Activated CD4-positive, alpha-beta T cell treated with anti-CD3 and anti-CD28 coated beads for 36 hours (primary cell): ENCODE results near the gene ACOT13. TPM values are rescaled to one million over a fixed set of nuclear protein-coding genes. Genes with fewer than 3 reads are reported as not detected.
A peak's percentile ranks its signal among the peaks of the same experiment; 100 is the strongest.
"Not testable (repeated sequence)": the region's sequence is repeated elsewhere in the genome, so short reads cannot be mapped to it uniquely, and the experiment has no call there.

Experiments used
- ATAC-seq: fragments of 200-7000 bp; cut with Tn5 transposase; one replicate; pipeline ENCODE4 v1.10.0; 2021; ENCODE audit warnings: mild to moderate bottlenecking, moderate library complexity
- CTCF ChIA-PET: fragments of 350-600 bp; sonication (Branson Sonifier 250); formaldehyde crosslinking; loops from one replicate; lab custom pipeline; 2021; ENCODE audit warnings: antibody characterized with exemption; lab: Charles Lee
- POLR2A ChIA-PET: fragments of 350-600 bp; sonication (Branson Sonifier 250); formaldehyde crosslinking; loops from one replicate; lab custom pipeline; 2021; ENCODE audit warnings: antibody characterized with exemption, inconsistent platforms; lab: Charles Lee
- DNase-seq: peaks from one replicate; pipeline ENCODE4 v3.0.0-alpha.2; 2020
- H3K27ac Mint-ChIP-seq: one replicate; pipeline ENCODE4 v1.8.0; 2021; ENCODE audit warnings: mixed read lengths
- H3K27me3 Mint-ChIP-seq: one replicate; pipeline ENCODE4 v1.8.0; 2021; ENCODE audit warnings: mixed read lengths
- H3K36me3 Mint-ChIP-seq: one replicate; pipeline ENCODE4 v1.8.0; 2021; ENCODE audit warnings: low read depth, mixed read lengths
- H3K4me1 Mint-ChIP-seq: one replicate; pipeline ENCODE4 v1.8.0; 2021; ENCODE audit warnings: mixed read lengths
- H3K4me3 Mint-ChIP-seq: one replicate; pipeline ENCODE4 v1.8.0; 2021; ENCODE audit warnings: mild to moderate bottlenecking, moderate library complexity, mixed read lengths
- H3K9me3 Mint-ChIP-seq: one replicate; pipeline ENCODE4 v1.8.0; 2021; ENCODE audit warnings: low read depth, mixed read lengths
- intact Hi-C, 2 experiments: fragments of 100-400 bp; cut with DNase I in 1 of 2; cut with micrococcal nuclease in 1 of 2; formaldehyde crosslinking; loops; one replicate each; pipeline versions ENCODE4 v1.14.2 to v1.15.1; 2022 to 2024; cut with DNase I, micrococcal nuclease
- total RNA-seq, 2 experiments: library from RNA; stranded (reverse); gene quantifications; one replicate each; pipeline ENCODE4 v1.2.3, GENCODE V29; 2021

ACOT13 gene
- total RNA-seq, 2 experiments from 2014 or later, result 37.3 to 47.9 TPM

DNA sequence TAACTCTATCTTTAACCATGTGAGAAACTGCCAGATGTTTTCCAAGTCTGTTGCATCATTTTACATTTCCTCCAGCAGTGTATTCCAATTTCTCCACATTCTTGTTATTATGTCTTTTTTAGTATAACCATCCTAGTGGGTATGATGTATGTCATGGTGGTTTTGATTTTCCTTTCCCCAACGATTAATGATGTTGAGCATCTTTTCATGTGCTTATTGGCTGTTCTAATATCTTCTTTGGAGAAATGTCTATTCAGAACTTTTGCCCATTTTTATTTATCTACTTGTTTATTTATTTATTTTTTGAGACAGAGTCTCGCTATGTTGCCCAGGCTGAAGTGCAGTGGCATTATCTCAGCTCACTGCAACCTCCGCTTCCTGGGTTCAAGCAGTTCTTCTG lies 56.4 kb downstream of the ACOT13 start:
- CTCF ChIA-PET, result interaction anchor here (1.6 kb wide), 1 partner anchor 43 kb away, joined by 3 read pairs; no protein-coding TSS in a partner anchor
- ATAC-seq (no peak), DNase-seq (no peak)
- Mint-ChIP-seq H3K4me3 (no peak overlapping the region), H3K27ac (no peak overlapping the region), H3K4me1 (peaks cover 9% of the 10 kb centered on the region), H3K36me3 (peaks cover 21% of the 10 kb centered on the region), H3K27me3 (peaks cover 2% of the 10 kb centered on the region), H3K9me3 (no peaks in the 10 kb centered on the region)
- POLR2A ChIA-PET, result no interaction called here
- intact Hi-C loops, result no loop called here

DNA sequence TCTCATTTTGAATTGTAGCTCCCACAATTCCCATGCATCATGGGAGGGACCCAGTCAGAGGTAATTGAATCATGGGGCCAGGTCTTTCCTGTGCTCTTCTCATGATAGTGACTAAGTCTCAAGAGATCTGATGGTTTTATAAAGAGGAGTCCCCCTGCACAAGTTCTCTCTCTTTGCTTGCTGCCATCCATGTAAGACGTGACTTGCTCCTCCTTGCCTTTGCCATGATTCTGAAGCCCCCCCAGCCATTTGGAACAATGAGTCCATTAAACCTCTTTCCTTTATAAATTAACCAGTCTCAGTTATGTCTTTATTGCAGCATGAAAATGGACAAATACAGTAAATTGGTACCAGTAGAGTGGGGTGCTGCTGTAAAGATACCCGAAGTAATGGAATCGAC lies 63.8 kb downstream of the ACOT13 start:
- H3K27ac Mint-ChIP-seq, result not testable (repeated sequence)

DNA sequence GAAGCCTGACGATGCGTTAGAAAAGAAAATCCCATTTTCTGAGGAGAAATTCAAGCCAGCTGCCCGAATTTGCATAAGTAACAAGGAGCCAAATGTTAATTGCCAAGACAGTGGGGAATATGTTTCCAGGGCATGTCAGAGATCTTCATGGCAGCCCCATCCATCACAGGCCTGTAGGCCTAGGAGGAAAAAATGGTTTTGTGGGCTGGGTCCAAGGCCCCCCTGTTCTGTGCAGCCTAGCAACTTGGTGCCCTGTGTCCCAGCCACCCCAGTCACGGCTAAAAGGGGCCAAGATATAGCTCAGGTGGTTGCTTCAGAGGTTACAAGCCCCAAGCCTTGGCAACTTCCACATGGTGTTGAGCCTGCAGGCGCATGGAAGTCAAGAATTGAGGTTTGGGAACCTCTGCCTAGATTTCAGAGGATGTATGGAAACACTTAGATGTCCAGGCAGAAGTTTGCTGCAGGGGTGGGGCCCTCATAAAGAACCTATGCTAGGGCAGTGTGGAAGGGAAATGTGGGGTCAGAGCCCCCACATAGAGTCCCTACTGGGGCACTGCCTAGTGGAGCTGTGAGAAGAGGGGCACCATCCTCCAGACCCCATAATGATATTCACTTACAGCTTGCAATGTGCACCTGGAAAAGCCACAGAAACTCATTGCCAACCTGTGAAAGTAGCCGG lies 64.7 kb downstream of the ACOT13 start:
- CTCF ChIA-PET, result interaction anchor here (0.5 kb wide), 1 partner anchor 823 kb away, joined by 3 read pairs; no protein-coding TSS in a partner anchor
- POLR2A ChIA-PET, intact Hi-C loops, H3K36me3 Mint-ChIP-seq, ATAC-seq, H3K27ac Mint-ChIP-seq, DNase-seq, H3K4me3 Mint-ChIP-seq, H3K4me1 Mint-ChIP-seq, H3K27me3 Mint-ChIP-seq: not testable (repeated sequence)
- peaks cover 13% of the 10 kb centered on the region for H3K9me3 Mint-ChIP-seq

More for the DNA sequence above, 63.8 kb downstream of the ACOT13 start:
- DNase-seq, H3K4me1 Mint-ChIP-seq, H3K27me3 Mint-ChIP-seq, intact Hi-C loops, H3K36me3 Mint-ChIP-seq, ATAC-seq, POLR2A ChIA-PET, H3K4me3 Mint-ChIP-seq: not testable (repeated sequence)
- peaks cover 13% of the 10 kb centered on the region for H3K9me3 Mint-ChIP-seq
- CTCF ChIA-PET, result interaction anchor here (0.5 kb wide), 1 partner anchor 824 kb away, joined by 3 read pairs; no protein-coding TSS in a partner anchor

DNA sequence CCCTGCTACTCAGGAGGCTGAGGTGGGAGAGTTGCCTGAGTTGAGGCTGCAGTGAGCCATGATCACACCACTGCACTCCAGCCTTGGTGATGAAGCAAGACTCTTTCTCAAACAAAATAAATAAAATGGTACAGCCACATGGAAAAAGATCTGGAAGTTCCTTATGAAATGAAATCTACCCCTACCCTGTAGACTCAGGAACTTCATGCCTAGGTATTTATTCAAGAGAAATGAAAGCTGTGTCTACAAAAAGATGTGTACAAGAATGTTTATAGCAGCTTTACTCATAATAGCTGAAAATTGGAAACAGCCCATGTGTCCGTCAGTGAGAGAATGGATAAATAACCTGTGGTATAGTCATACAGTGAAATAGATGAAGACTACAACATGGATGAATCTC lies 67.3 kb downstream of the ACOT13 start:
- peaks cover 3% of the 10 kb centered on the region for H3K27me3 Mint-ChIP-seq
- H3K36me3 Mint-ChIP-seq, result peaks cover 5% of the 10 kb centered on the region
- H3K27ac Mint-ChIP-seq, result no peak overlapping the region
- H3K4me1 Mint-ChIP-seq, result peaks cover 4% of the 10 kb centered on the region
- H3K9me3 Mint-ChIP-seq, result peaks cover 13% of the 10 kb centered on the region
- ChIA-PET POLR2A (no interaction called here), CTCF (no interaction called here)
- ATAC-seq (no peak), DNase-seq (no peak)
- no peak overlapping the region for H3K4me3 Mint-ChIP-seq
- intact Hi-C loops, result no loop called here

DNA sequence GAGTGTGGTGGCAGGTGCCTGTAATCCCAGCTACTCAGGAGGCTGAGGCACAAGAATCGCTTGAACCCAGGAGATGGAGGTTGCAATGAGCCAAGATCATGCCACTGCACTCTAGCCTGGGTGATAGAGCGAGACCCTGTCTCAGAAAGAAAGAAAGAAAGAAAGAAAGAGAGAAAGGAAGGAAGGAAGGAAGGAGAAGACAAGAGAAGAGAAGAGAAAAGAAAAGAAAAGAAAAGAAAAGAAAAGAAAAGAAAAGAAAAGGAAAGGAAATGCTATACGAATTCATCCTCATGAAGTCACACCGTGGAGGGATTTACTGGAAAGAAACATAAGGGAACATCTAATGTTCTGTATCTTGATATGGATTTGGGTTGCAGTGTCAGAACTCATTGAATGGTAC lies 67.8 kb downstream of the ACOT13 start:
- not testable (repeated sequence) for ATAC-seq

DNA sequence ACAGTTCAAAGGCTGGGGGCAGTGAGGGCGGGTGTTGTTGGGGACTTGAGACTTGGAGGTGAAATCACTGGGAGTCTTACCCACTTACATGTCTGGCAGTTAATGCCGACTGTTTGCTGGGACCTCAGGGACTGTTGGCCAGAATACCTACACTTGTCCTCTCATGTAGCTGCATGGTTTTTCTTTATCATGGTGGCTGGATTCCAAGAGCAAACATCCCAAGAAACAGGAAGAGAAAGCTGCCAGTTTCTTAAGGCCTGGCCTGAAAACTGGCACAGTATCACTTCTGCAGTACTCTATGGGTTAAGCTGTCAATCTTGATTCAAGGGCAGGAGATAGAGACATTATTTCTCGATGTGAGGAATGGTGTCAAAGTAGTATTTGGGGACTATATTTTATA lies 71.9 kb downstream of the ACOT13 start:
- ATAC-seq (no peak), DNase-seq (no peak)
- ChIA-PET POLR2A (no interaction called here), CTCF (interaction anchor here (1.0 to 1.5 kb wide), 2 partner anchors 11 to 279 kb away, joined by 3 to 5 read pairs; no protein-coding TSS in a partner anchor)
- Mint-ChIP-seq H3K27me3 (peaks cover 3% of the 10 kb centered on the region), H3K36me3 (no peaks in the 10 kb centered on the region), H3K4me3 (no peak overlapping the region), H3K4me1 (peaks cover 22% of the 10 kb centered on the region), H3K9me3 (no peaks in the 10 kb centered on the region), H3K27ac (no peak overlapping the region)
- intact Hi-C loops, result no loop called here

More for the DNA sequence above, 67.8 kb downstream of the ACOT13 start:
- CTCF ChIA-PET, result interaction anchor here (1.2 to 1.4 kb wide), 2 partner anchors 10 to 98 kb away, joined by 3 read pairs; no protein-coding TSS in a partner anchor
- intact Hi-C loops, H3K36me3 Mint-ChIP-seq, H3K4me3 Mint-ChIP-seq, DNase-seq, H3K27me3 Mint-ChIP-seq, H3K4me1 Mint-ChIP-seq, POLR2A ChIA-PET, H3K27ac Mint-ChIP-seq: not testable (repeated sequence)
- peaks cover 13% of the 10 kb centered on the region for H3K9me3 Mint-ChIP-seq

DNA sequence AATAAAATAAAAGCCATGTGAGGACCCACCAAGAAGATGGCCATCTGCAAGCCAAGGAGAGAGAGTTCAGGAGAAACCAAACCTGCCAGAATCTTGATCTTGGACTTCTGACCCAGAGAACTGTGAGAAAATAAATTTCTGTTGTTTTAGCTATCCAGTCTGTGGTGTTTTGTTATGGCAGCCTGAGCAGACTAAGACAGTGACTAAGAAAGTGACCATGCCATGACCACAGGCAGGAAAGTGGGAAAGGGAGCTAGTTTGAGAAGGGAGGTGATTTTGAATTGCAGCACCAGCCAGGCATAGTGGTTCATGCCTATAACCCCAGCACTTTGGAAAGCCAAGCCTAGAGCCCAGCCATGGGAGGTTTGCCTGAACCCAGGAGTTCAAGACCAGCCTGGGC lies 74.0 kb downstream of the ACOT13 start:
- DNase-seq, result no peak
- H3K27ac Mint-ChIP-seq, result no peak overlapping the region
- H3K9me3 Mint-ChIP-seq, result no peaks in the 10 kb centered on the region
- ATAC-seq, result no peak
- no peaks in the 10 kb centered on the region for H3K36me3 Mint-ChIP-seq
- H3K4me3 Mint-ChIP-seq, result no peak overlapping the region
- ChIA-PET POLR2A (no interaction called here), CTCF (interaction anchor here (0.8 to 1.1 kb wide), 3 partner anchors 25 to 219 kb away, joined by 3 read pairs; no protein-coding TSS in a partner anchor)
- intact Hi-C loops, result no loop called here
- H3K4me1 Mint-ChIP-seq, result peaks cover 29% of the 10 kb centered on the region
- H3K27me3 Mint-ChIP-seq, result peaks cover 3% of the 10 kb centered on the region

DNA sequence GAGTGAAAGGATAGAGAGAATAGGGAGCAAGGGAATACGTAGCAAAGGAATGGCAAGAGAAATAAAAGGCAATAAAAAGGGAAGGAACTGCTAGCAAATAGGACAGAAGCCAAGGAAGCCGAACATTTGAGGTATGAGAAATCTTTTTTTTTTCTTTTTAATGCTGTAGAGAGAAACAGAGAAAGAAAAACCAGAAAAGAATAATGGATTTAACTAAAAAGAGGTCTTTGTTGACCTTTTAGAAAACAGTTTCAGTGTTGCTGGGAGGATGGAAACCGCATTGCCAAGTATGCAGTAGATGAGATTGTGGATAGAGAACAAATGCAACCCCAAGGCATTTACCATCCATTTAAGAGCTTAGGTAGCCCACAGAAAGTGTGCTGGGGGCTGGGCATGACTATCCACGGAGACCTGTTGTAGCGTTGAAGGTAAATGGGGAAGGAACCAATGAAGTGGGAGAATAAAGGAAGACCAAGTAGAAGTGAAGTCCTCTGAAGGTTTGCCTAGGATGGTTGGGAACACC lies 75.4 kb downstream of the ACOT13 start:
- H3K27ac Mint-ChIP-seq, result peak overlapping the region; percentile 58
- intact Hi-C loops, result loop anchor here in 1 of 2 experiments (2.0 kb wide), 1 partner anchor 41 kb away; no protein-coding TSS in a partner anchor
- H3K4me3 Mint-ChIP-seq, result no peak overlapping the region
- ATAC-seq (no peak), DNase-seq (no peak)
- CTCF ChIA-PET, result interaction anchor here (0.7 to 1.8 kb wide), 11 partner anchors 14 to 276 kb away, joined by 3 to 8 read pairs (median 4); no protein-coding TSS in a partner anchor
- H3K9me3 Mint-ChIP-seq, result no peaks in the 10 kb centered on the region
- no peaks in the 10 kb centered on the region for H3K27me3 Mint-ChIP-seq
- POLR2A ChIA-PET, result interaction anchor here (1.4 kb wide), 1 partner anchor 23 kb away, joined by 23 read pairs; the partner anchor contains the start of gene C6orf62
- peaks cover 28% of the 10 kb centered on the region for H3K4me1 Mint-ChIP-seq
- no peaks in the 10 kb centered on the region for H3K36me3 Mint-ChIP-seq

DNA sequence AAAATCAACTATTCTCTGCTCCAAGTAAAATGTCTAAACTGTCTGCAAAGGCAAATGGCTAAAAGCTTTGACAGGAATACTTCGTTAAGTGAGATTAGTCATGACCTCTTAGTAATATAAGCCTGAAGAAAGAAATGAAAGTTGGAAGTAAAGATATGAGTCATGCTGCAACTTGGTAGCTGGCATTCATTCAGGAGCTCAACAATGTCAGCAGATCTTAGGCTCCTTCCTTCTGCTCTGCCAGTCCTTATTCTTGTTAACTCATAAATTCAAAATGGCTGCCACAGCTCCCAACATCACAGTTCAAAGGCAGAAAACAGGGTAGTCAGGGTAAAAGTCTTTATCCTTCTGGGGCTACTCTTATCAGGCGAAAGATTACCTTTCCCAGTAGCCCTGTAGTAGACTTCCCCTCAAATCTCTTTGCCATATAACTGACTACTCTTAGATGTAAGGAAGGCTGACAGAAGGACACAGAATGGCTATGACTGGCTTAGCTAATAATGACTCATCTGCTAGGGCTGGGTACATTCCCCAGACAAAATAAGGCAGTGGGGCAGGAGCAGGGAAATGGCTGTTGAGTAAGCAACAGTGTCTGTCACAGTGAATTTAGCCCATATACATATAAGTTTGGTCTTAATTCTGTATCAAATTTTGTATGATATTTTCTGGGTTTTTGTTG lies 76.5 kb downstream of the ACOT13 start:
- Mint-ChIP-seq H3K36me3 (no peaks in the 10 kb centered on the region), H3K9me3 (no peaks in the 10 kb centered on the region), H3K4me3 (peak overlapping the region; percentile 17), H3K27me3 (no peaks in the 10 kb centered on the region), H3K27ac (peak overlapping the region; percentile 82), H3K4me1 (peaks cover 28% of the 10 kb centered on the region)
- peak; percentile 94 for ATAC-seq
- intact Hi-C loops, result loop anchor here (1.0 to 2.0 kb wide), 4 partner anchors 22 to 283 kb away; partner anchors contain the start of gene GMNN (in 1 of the 2)
- ChIA-PET POLR2A (interaction anchor here (0.5 to 1.4 kb wide), 4 partner anchors 18 to 266 kb away, joined by 3 to 23 read pairs (median 6); partner anchors contain the start of gene C6orf62), CTCF (interaction anchor here (0.7 to 1.8 kb wide), 16 partner anchors 10 to 274 kb away, joined by 3 to 8 read pairs (median 4); partner anchors contain the start of genes ACOT13 and TDP2)
- peak; percentile 61 for DNase-seq

DNA sequence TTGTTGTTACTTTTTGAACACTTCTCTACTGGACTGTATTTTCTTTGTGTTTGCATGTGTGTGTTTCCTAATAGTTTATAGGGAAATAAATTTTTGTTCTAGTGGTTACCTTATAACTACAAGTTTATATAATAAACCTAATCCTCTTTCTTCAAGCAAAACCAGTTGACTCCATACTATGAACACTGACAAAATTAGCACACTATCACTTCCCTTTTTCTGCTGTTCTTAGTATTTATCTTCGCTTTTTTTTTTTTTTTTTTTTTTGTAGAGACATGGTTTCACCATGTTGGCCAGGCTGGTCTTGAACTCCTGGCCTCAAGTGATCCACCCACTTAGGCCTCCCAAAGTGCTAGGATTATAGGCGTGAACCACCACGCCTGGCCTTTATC lies 77.1 kb downstream of the ACOT13 start:
- ChIA-PET POLR2A (interaction anchor here (1.4 kb wide), 1 partner anchor 25 kb away, joined by 23 read pairs; the partner anchor contains the start of gene C6orf62), CTCF (interaction anchor here (1.4 to 1.8 kb wide), 6 partner anchors 9 to 78 kb away, joined by 4 to 8 read pairs (median 5); no protein-coding TSS in a partner anchor)

DNA sequence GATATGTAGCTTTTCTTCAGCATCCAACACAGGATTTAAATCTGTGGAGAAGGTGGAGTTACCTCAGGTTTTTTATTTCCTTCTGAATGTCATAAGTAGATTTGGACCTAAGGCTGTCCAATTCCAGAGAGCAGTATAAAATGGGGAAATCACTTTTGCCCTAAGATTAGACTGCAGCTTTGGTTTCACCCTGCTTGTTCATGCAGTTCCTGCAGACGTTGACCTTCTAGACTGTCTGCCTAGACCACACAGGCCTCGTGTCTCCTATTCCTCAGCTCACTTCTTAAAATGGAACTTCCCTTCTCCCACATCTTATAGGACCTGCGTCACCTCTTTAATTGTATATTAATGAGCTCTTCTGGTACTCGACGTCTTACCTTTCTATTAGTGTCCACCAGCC lies 78.0 kb downstream of the ACOT13 start:
- ChIA-PET POLR2A (no interaction called here), CTCF (interaction anchor here (0.7 to 0.8 kb wide), 3 partner anchors 10 to 461 kb away, joined by 3 to 4 read pairs (median 3); no protein-coding TSS in a partner anchor)
- Mint-ChIP-seq H3K36me3 (no peaks in the 10 kb centered on the region), H3K27ac (peak overlapping the region; percentile 2), H3K4me1 (peaks cover 28% of the 10 kb centered on the region), H3K4me3 (no peak overlapping the region), H3K9me3 (no peaks in the 10 kb centered on the region), H3K27me3 (peaks cover 3% of the 10 kb centered on the region)
- ATAC-seq, result no peak
- DNase-seq, result no peak
- intact Hi-C loops, result no loop called here

More for the DNA sequence above, 77.1 kb downstream of the ACOT13 start:
- intact Hi-C loops, result loop anchor here (1.0 to 2.0 kb wide), 4 partner anchors 23 to 282 kb away; partner anchors contain the start of gene GMNN (in 1 of the 2)
- H3K4me1 Mint-ChIP-seq, result peaks cover 28% of the 10 kb centered on the region
- peak overlapping the region; percentile 82 for H3K27ac Mint-ChIP-seq
- H3K27me3 Mint-ChIP-seq, result peaks cover 1% of the 10 kb centered on the region
- peak overlapping the region; percentile 17 for H3K4me3 Mint-ChIP-seq
- DNase-seq (no peak), ATAC-seq (no peak)
- H3K36me3 Mint-ChIP-seq, result no peaks in the 10 kb centered on the region
- H3K9me3 Mint-ChIP-seq, result no peaks in the 10 kb centered on the region
